Tibial artery (tissue), 4 donors: ENCODE data around the gene ATXN7.

ENCODE experiments used
- DNase-seq, 2 donors: peaks; one replicate each; pipeline ENCODE4 v3.0.0-alpha.2; 2019
- H3K27ac ChIP-seq, 2 donors: fragments of 200-600 bp; sonication (generic) in 1 of 2; 1 replicate in 1 of 2; 2 replicates in 1 of 2; pipeline ENCODE4 v1.5.1; 2018 to 2019; ENCODE audit warnings: mild to moderate bottlenecking in 1 of 2
- H3K27me3 ChIP-seq, 2 donors: fragments of 200-600 bp; sonication (generic) in 1 of 2; one replicate each; pipeline versions ENCODE4 v1.5.1 to v1.6.0; 2016 to 2019
- H3K36me3 ChIP-seq, 3 donors: fragments of 200-600 bp; sonication (generic) in 2 of 3; one replicate each; pipeline ENCODE4 v1.5.1; 2016 to 2019; ENCODE audit warnings: mild to moderate bottlenecking in 2 of 3
- H3K4me1 ChIP-seq, 4 donors: fragments of 200-600 bp; sonication (generic) in 2 of 4; 1 replicate in 3 of 4; 2 replicates in 1 of 4; pipeline ENCODE4 v1.5.1; 2016 to 2019
- H3K4me3 ChIP-seq, 2 donors: fragments of 200-600 bp; sonication (generic) in 1 of 2; 1 replicate in 1 of 2; 2 replicates in 1 of 2; pipeline ENCODE4 v1.5.1; 2018 to 2019; ENCODE audit warnings: mild to moderate bottlenecking in 2 of 2
- H3K9me3 ChIP-seq, 3 donors: fragments of 200-600 bp; sonication (generic) in 1 of 3; one replicate each; pipeline ENCODE4 v1.5.1; 2016 to 2019
- intact Hi-C: fragments of 100-400 bp; cut with DNase I; formaldehyde crosslinking; loops from one replicate; pipeline ENCODE4 v1.15.0; 2023; ENCODE audit warnings: low total_unique reads
- TF ChIP-seq, protein P1 (sequence below), 2 experiments: fragments of 200-600 bp in 1 of 2; fragments of 450-650 bp in 1 of 2; IDR thresholded peaks; one replicate each; pipeline ENCODE4 v1.5.1; 2017 to 2019; ENCODE audit warnings: antibody characterized with exemption in 2 of 2, mild to moderate bottlenecking in 1 of 2, moderate library complexity in 1 of 2

The ATXN7 gene

DNA sequence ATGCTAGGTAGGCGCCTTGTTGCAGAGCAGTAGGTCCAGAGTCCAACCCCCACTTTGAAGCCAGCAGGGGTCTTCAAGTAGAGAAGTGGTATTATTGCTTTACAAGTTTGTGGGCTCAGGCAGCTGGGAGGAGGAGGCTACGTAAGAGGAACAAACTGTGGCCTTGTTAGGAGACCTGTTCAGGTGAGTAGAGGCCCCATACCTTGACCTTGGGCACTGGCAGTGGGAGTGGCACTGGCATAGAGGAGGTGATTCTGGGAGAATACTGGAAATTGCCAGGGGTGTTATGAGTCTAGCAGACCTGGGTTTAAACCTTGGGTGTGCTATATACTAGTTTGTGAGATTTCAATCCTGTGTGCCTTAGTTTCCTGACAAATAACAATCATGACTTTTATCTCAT lies 83.1 kb downstream of the ATXN7 start:
- Histone ChIP-seq H3K4me1 (peaks cover 0 to 41% (median 18%) of the 10 kb centered on the region in 4 donors), H3K4me3 (no peak overlapping the region), H3K27me3 (no peaks in the 10 kb centered on the region), H3K27ac (no peak overlapping the region), H3K9me3 (no peaks in the 10 kb centered on the region), H3K36me3 (peaks cover 0 to 9% (median 0%) of the 10 kb centered on the region in 3 donors)
- intact Hi-C loops: no loop called here
- TF ChIP-seq, protein P1, sequence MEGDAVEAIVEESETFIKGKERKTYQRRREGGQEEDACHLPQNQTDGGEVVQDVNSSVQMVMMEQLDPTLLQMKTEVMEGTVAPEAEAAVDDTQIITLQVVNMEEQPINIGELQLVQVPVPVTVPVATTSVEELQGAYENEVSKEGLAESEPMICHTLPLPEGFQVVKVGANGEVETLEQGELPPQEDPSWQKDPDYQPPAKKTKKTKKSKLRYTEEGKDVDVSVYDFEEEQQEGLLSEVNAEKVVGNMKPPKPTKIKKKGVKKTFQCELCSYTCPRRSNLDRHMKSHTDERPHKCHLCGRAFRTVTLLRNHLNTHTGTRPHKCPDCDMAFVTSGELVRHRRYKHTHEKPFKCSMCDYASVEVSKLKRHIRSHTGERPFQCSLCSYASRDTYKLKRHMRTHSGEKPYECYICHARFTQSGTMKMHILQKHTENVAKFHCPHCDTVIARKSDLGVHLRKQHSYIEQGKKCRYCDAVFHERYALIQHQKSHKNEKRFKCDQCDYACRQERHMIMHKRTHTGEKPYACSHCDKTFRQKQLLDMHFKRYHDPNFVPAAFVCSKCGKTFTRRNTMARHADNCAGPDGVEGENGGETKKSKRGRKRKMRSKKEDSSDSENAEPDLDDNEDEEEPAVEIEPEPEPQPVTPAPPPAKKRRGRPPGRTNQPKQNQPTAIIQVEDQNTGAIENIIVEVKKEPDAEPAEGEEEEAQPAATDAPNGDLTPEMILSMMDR (IDR thresholded peaks at IDR 0.05): no peak
- no peak for DNase-seq

GRCh38 chr3:63947594-63947993 lies 83.9 kb downstream of the ATXN7 start:
- Histone ChIP-seq H3K4me3 (no peak overlapping the region), H3K36me3 (peaks cover 0 to 4% (median 0%) of the 10 kb centered on the region in 3 donors), H3K9me3 (no peaks in the 10 kb centered on the region), H3K4me1 (peaks cover 0 to 49% (median 18%) of the 10 kb centered on the region in 4 donors), H3K27me3 (no peaks in the 10 kb centered on the region), H3K27ac (no peak overlapping the region)
- no peak for DNase-seq
- TF ChIP-seq, protein P1 (IDR thresholded peaks at IDR 0.05): no peak
- intact Hi-C loops: no loop called here

GRCh38 chr3:63949005-63949404 lies 85.3 kb downstream of the ATXN7 start:
- Histone ChIP-seq H3K4me3 (no peak overlapping the region), H3K36me3 (peaks cover 0 to 3% (median 0%) of the 10 kb centered on the region in 3 donors), H3K4me1 (peaks cover 0 to 49% (median 18%) of the 10 kb centered on the region in 4 donors), H3K27ac (no peak overlapping the region), H3K27me3 (no peaks in the 10 kb centered on the region), H3K9me3 (no peaks in the 10 kb centered on the region)
- DNase-seq: no peak
- intact Hi-C loops: no loop called here
- TF ChIP-seq, protein P1 (IDR thresholded peaks at IDR 0.05): no peak

- no peaks in the 10 kb centered on the region for H3K9me3 ChIP-seq
- no peak for DNase-seq
- intact Hi-C loops: no loop called here
- H3K27ac ChIP-seq: no peak overlapping the region
- peaks cover 0 to 49% (median 14%) of the 10 kb centered on the region in 4 donors for H3K4me1 ChIP-seq
- H3K36me3 ChIP-seq: peaks cover 0 to 3% (median 0%) of the 10 kb centered on the region in 3 donors
- TF ChIP-seq, protein P1 (IDR thresholded peaks at IDR 0.05): no peak
- no peak overlapping the region for H3K4me3 ChIP-seq
- no peaks in the 10 kb centered on the region for H3K27me3 ChIP-seq
These were observed 87.0 kb downstream of the ATXN7 start for GRCh38 chr3:63950698-63951097.

DNA sequence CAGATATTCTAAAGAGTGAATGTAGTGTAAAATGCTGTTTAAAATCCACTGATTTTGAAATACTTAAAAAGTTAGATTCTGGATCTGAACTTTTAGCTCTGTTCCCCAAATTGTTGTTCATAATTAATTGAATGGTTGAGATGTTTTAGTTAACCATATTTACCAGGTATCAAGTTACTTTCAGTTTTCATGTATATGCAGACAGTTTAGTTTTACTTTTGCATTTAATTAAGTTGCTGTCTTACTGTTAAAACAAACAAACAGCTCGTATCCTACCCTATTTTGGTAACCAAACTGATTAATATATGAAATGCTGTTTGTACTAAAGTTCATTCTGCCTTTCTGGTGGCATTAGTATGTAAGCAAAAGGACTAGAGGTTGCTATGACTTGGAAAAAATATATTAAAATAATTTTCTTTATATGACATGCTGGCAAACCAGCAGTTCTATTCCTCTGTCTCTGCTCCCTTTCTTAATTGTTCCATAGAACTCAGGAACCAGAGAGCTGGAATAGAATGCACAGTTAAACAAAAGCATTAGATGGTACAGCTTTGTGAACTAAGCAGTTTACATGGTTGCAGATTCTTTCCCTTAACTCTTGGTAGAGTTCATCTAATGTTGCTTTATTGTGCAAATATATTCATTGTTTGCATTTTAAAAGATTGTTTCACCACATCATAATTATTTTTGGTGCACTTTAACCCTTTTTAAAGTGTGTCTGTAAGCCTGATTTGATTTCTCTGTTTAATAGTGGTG lies 88.0 kb downstream of the ATXN7 start:
- no peak overlapping the region for H3K4me3 ChIP-seq
- intact Hi-C loops: no loop called here
- no peaks in the 10 kb centered on the region for H3K27me3 ChIP-seq
- H3K4me1 ChIP-seq: peaks cover 0 to 49% (median 13%) of the 10 kb centered on the region in 4 donors
- no peaks in the 10 kb centered on the region for H3K9me3 ChIP-seq
- TF ChIP-seq, protein P1 (IDR thresholded peaks at IDR 0.05): no peak
- peaks cover 0 to 3% (median 0%) of the 10 kb centered on the region in 3 donors for H3K36me3 ChIP-seq
- no peak overlapping the region for H3K27ac ChIP-seq
- DNase-seq: no peak
